ENCODE results near the gene SLC39A7.

The SLC39A7 gene

GRCh38 chr6:33243476-33243875 is 42.8 kb downstream of the SLC39A7 start:
- no peak for TF ChIP-seq PATZ1 (CRISPR knock-in tag; IDR thresholded peaks at IDR 0.05; ENCODE audit: borderline replicate concordance)
- no peak for ATAC-seq

- ATAC-seq, result peak; percentile 72
- TF ChIP-seq CREB5 (CRISPR knock-in tag; IDR thresholded peaks at IDR 0.05; ENCODE audit: low read depth) (no peak), ESRRG (CRISPR knock-in tag; IDR thresholded peaks at IDR 0.05) (no peak), ZNF70 (CRISPR knock-in tag; IDR thresholded peaks at IDR 0.05) (no peak), ZFP3 (CRISPR knock-in tag; IDR thresholded peaks at IDR 0.05) (no peak), CSRNP3 (CRISPR knock-in tag; IDR thresholded peaks at IDR 0.05) (no peak)
Measured at GRCh38 chr6:33247977-33248642, 47.4 kb downstream of the SLC39A7 start.

GRCh38 chr6:33248643-33248931 is 47.9 kb downstream of the SLC39A7 start:
- peak; percentile 25 for ATAC-seq
- no peak for TF ChIP-seq SNAI2 (CRISPR knock-in tag; IDR thresholded peaks at IDR 0.05)
- TF ChIP-seq ZNF8 (CRISPR knock-in tag; IDR thresholded peaks at IDR 0.05), result no peak

GRCh38 chr6:33248932-33249731 is 48.5 kb downstream of the SLC39A7 start:
- TF ChIP-seq BACH2 (CRISPR knock-in tag; IDR thresholded peaks at IDR 0.05; ENCODE audit: borderline replicate concordance), result no peak
- 0 out of 2 replicates have a peak, but pooled peaks have one; percentile 12 for TF ChIP-seq TSHZ2 (CRISPR knock-in tag; IDR thresholded peaks at IDR 0.05)
- peak; percentile 93 for ATAC-seq

GRCh38 chr6:33249732-33250630 is 49.3 kb downstream of the SLC39A7 start:
- TF ChIP-seq ZFP30 (CRISPR knock-in tag; IDR thresholded peaks at IDR 0.05) (no peak), TSHZ2 (CRISPR knock-in tag; IDR thresholded peaks at IDR 0.05) (0 out of 2 replicates have a peak, but pooled peaks have one; percentile 1)
- peak; percentile 1 for ATAC-seq
